ENCODE measurements around the gene RBKS. TPM values are rescaled to one million over a fixed set of nuclear protein-coding genes. Genes with fewer than 3 reads are reported as not detected.

RBKS gene
- total RNA-seq, 1 donor from 2014 or later = 0.83 TPM

- Mint-ChIP-seq H3K9me3 (ENCODE audit: unreplicated experiment) (no peaks in the 10 kb centered on the region), H3K27me3 (ENCODE audit: unreplicated experiment) (no peaks in the 10 kb centered on the region), H3K27ac (ENCODE audit: unreplicated experiment) (no peak overlapping the region), H3K4me1 (ENCODE audit: unreplicated experiment) (peaks cover 7% of the 10 kb centered on the region), H3K4me3 (ENCODE audit: unreplicated experiment) (no peak overlapping the region), H3K36me3 (ENCODE audit: unreplicated experiment) (peaks cover 11% of the 10 kb centered on the region)
- no peak for TF ChIP-seq CTCF (IDR thresholded peaks at IDR 0.05)
- no peak for DNase-seq (ENCODE audit: extremely low spot score, unreplicated experiment)
Measured at GRCh38 chr2:27912512-27912911, 22.3 kb upstream of the RBKS start.

DNA sequence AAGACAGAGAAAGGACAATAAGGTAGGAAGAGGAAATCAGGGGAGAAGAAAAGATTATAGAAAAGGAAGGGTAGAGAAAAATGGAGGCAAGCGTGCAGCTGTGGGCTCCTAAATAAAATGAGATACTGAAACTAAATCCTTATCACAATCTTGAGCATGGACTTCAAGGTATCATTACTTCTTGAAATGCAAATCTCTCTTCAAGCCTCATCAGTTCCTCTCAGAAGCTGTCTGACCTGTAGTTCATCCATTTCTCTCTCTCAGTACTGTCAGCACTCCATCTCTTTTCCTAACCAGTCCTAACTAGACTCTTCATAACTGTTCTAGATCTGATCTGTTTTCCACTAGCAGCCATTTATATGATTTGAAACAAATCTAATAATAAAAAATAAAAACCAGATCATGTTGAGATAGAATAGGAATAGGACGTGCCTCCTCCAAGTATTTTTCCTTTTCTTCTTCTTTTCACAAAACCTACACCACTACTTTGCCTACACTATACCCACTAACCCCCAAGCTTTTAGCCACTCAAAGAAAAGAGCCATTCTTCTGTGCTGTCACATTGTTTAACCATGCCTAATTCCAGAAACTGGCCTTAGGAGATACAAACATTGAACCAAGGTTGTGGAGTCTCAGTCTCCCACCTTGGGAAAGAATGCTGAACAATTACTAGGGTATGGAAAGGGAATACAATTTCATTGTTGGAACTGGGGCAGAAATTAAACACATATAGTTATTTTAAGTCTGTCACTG, 21.4 kb upstream of the RBKS start:
- TF ChIP-seq CTCF (IDR thresholded peaks at IDR 0.05) = no peak
- H3K36me3 Mint-ChIP-seq (ENCODE audit: unreplicated experiment) = peaks cover 13% of the 10 kb centered on the region
- no peak overlapping the region for H3K27ac Mint-ChIP-seq (ENCODE audit: unreplicated experiment)
- H3K9me3 Mint-ChIP-seq (ENCODE audit: unreplicated experiment) = no peaks in the 10 kb centered on the region
- no peak for DNase-seq (ENCODE audit: extremely low spot score, unreplicated experiment)
- peaks cover 7% of the 10 kb centered on the region for H3K4me1 Mint-ChIP-seq (ENCODE audit: unreplicated experiment)
- no peak overlapping the region for H3K4me3 Mint-ChIP-seq (ENCODE audit: unreplicated experiment)
- no peaks in the 10 kb centered on the region for H3K27me3 Mint-ChIP-seq (ENCODE audit: unreplicated experiment)

DNA sequence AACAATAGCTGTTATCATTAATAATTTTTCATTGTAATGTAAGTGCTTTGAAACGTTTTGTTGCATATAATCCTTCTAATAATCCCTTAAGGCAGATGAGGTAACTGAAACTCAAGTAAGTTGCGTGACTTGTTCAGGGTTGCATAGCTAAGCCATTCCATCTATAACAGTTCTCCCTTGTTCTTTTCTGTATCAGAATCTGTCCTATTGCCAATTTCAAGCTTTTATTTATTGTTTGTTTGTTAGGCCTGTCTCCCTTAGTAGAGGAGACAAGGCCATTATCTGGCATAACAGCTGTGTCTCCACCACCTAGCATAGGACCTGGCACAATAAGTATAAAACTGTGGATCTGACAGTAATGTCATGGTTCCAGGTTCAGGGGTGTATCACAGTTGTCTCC, 19.7 kb upstream of the RBKS start:
- no peaks in the 10 kb centered on the region for H3K9me3 Mint-ChIP-seq (ENCODE audit: unreplicated experiment)
- H3K27ac Mint-ChIP-seq (ENCODE audit: unreplicated experiment) = no peak overlapping the region
- no peak overlapping the region for H3K4me3 Mint-ChIP-seq (ENCODE audit: unreplicated experiment)
- H3K4me1 Mint-ChIP-seq (ENCODE audit: unreplicated experiment) = peaks cover 7% of the 10 kb centered on the region
- H3K27me3 Mint-ChIP-seq (ENCODE audit: unreplicated experiment) = no peaks in the 10 kb centered on the region
- H3K36me3 Mint-ChIP-seq (ENCODE audit: unreplicated experiment) = peaks cover 13% of the 10 kb centered on the region
- no peak for TF ChIP-seq CTCF (IDR thresholded peaks at IDR 0.05)
- DNase-seq (ENCODE audit: extremely low spot score, unreplicated experiment) = no peak

- H3K9me3 Mint-ChIP-seq (ENCODE audit: unreplicated experiment) = peaks cover 6% of the 10 kb centered on the region
- H3K4me3 Mint-ChIP-seq (ENCODE audit: unreplicated experiment) = no peak overlapping the region
- TF ChIP-seq CTCF (IDR thresholded peaks at IDR 0.05) = no peak
- H3K27me3 Mint-ChIP-seq (ENCODE audit: unreplicated experiment) = no peaks in the 10 kb centered on the region
- DNase-seq (ENCODE audit: extremely low spot score, unreplicated experiment) = no peak
- peaks cover 15% of the 10 kb centered on the region for H3K36me3 Mint-ChIP-seq (ENCODE audit: unreplicated experiment)
- H3K4me1 Mint-ChIP-seq (ENCODE audit: unreplicated experiment) = peaks cover 4% of the 10 kb centered on the region
- no peak overlapping the region for H3K27ac Mint-ChIP-seq (ENCODE audit: unreplicated experiment)
Measured at GRCh38 chr2:27907547-27907946, 17.4 kb upstream of the RBKS start.

DNA sequence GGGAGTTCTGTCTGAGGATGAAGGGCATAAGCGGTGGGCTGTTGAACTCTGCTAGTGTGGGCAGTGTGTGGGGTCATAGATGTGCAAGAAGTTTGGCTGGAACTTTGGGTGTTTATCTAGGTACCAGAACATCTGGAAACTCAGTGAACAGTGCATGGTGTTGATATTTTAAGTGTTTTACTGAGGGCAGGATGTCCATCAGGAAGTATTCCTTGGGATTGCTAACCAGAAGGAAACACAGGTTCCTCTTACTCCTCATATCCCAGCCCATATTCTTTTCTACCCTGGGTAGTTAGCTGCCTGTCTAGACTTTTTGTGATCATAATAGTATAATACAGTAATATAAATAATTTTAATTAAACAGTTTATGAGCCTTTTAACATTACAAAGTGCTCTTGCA, 15.9 kb upstream of the RBKS start:
- no peak for DNase-seq (ENCODE audit: extremely low spot score, unreplicated experiment)
- H3K4me3 Mint-ChIP-seq (ENCODE audit: unreplicated experiment) = no peak overlapping the region
- H3K27me3 Mint-ChIP-seq (ENCODE audit: unreplicated experiment) = no peaks in the 10 kb centered on the region
- no peak for TF ChIP-seq CTCF (IDR thresholded peaks at IDR 0.05)
- H3K4me1 Mint-ChIP-seq (ENCODE audit: unreplicated experiment) = peaks cover 7% of the 10 kb centered on the region
- no peak overlapping the region for H3K27ac Mint-ChIP-seq (ENCODE audit: unreplicated experiment)
- H3K9me3 Mint-ChIP-seq (ENCODE audit: unreplicated experiment) = peaks cover 6% of the 10 kb centered on the region
- peaks cover 15% of the 10 kb centered on the region for H3K36me3 Mint-ChIP-seq (ENCODE audit: unreplicated experiment)
